Cardiac muscle cell (in vitro differentiated cells and primary cell): ENCODE data around the gene ACTL10. TPM values are rescaled to one million over a fixed set of nuclear protein-coding genes. Genes with fewer than 3 reads are reported as not detected.

Experiments
- DNase-seq, 2 donors: peaks; one replicate each; pipeline versions ENCODE4 v3.0.0 to v3.0.0-alpha.2; 2010 to 2017; ENCODE audit warnings: low read depth in 1 of 2, low spot score in 1 of 2
- H3K27ac ChIP-seq: fragments of 200-600 bp; sonication (generic); 2 replicates; pipeline ENCODE4 v1.5.1; 2016
- H3K27me3 ChIP-seq: fragments of 200-600 bp; sonication (generic); 2 replicates; pipeline ENCODE4 v1.6.0; 2016; ENCODE audit warnings: control low read depth
- H3K36me3 ChIP-seq: fragments of 200-600 bp; sonication (generic); 2 replicates; pipeline ENCODE4 v1.5.1; 2016; ENCODE audit warnings: control low read depth
- H3K4me1 ChIP-seq: fragments of 200-600 bp; sonication (generic); 2 replicates; pipeline ENCODE4 v1.8.1; 2017; ENCODE audit warnings: low read depth, mild to moderate bottlenecking, mixed run types
- H3K4me3 ChIP-seq: fragments of 200-600 bp; sonication (generic); 2 replicates; pipeline ENCODE4 v1.5.1; 2016; ENCODE audit warnings: mild to moderate bottlenecking
- H3K9me3 ChIP-seq: fragments of 200-600 bp; sonication (generic); 2 replicates; pipeline ENCODE4 v1.5.1; 2017; ENCODE audit warnings: low read depth, mild to moderate bottlenecking, control low read depth
- CTCF ChIP-seq: IDR thresholded peaks from 2 replicates; pipeline ENCODE4 v1.5.1; 2012; ENCODE audit warnings: low read depth, mild to moderate bottlenecking, low read length
- polyA plus RNA-seq: library from polyadenylated mRNA; unstranded; fragments of >200 nt; fragmentation: Nextera tagmentation; extraction: Ambion mirVana; gene quantifications from 2 replicates; pipeline ENCODE4 v1.2.1, GENCODE V29; 2016
- total RNA-seq: library from RNA; depleted of rRNA; stranded (reverse); fragments of >200 nt; gene quantifications from 2 replicates; pipeline ENCODE4 v1.2.3, GENCODE V29; 2016

Gene ACTL10
- total and polyA plus RNA-seq, 2 experiments from 2014 or later, result 1.3 to 1.5 TPM

- Histone ChIP-seq H3K4me1 (peaks cover 3% of the 10 kb centered on the region), H3K27me3 (no peaks in the 10 kb centered on the region), H3K36me3 (peaks cover 18% of the 10 kb centered on the region), H3K9me3 (no peaks in the 10 kb centered on the region), H3K4me3 (no peak overlapping the region), H3K27ac (peak overlapping the region; percentile 57)
- no peak for DNase-seq
- no peak for TF ChIP-seq CTCF
These were observed 12.0 kb upstream of the ACTL10 start for GRCh38 chr20:33654680-33655161.

- DNase-seq, result no peak
- Histone ChIP-seq H3K36me3 (peaks cover 18% of the 10 kb centered on the region), H3K27me3 (no peaks in the 10 kb centered on the region), H3K27ac (peak overlapping the region; percentile 57), H3K4me3 (no peak overlapping the region), H3K9me3 (no peaks in the 10 kb centered on the region), H3K4me1 (no peaks in the 10 kb centered on the region)
- TF ChIP-seq CTCF, result no peak
These were observed 11.6 kb upstream of the ACTL10 start for GRCh38 chr20:33655164-33655563.

- Histone ChIP-seq H3K27me3 (no peaks in the 10 kb centered on the region), H3K36me3 (peaks cover 18% of the 10 kb centered on the region), H3K4me1 (no peaks in the 10 kb centered on the region), H3K27ac (no peak overlapping the region), H3K4me3 (no peak overlapping the region), H3K9me3 (no peaks in the 10 kb centered on the region)
- no peak for TF ChIP-seq CTCF
- DNase-seq, result no peak
These were observed 10.5 kb upstream of the ACTL10 start for GRCh38 chr20:33656010-33656782.

- Histone ChIP-seq H3K4me1 (no peaks in the 10 kb centered on the region), H3K27ac (no peak overlapping the region), H3K36me3 (peaks cover 18% of the 10 kb centered on the region), H3K27me3 (no peaks in the 10 kb centered on the region), H3K9me3 (no peaks in the 10 kb centered on the region), H3K4me3 (no peak overlapping the region)
- no peak for TF ChIP-seq CTCF
- no peak for DNase-seq
These were observed 9.7 kb upstream of the ACTL10 start for GRCh38 chr20:33656783-33657703.

GRCh38 chr20:33657704-33658095 is 9.0 kb upstream of the ACTL10 start:
- TF ChIP-seq CTCF, result no peak
- Histone ChIP-seq H3K4me3 (no peak overlapping the region), H3K4me1 (peaks cover 2% of the 10 kb centered on the region), H3K27ac (no peak overlapping the region), H3K27me3 (no peaks in the 10 kb centered on the region), H3K9me3 (no peaks in the 10 kb centered on the region), H3K36me3 (peaks cover 18% of the 10 kb centered on the region)
- no peak for DNase-seq
